ENCODE measurements around the gene PALM2AKAP2.

Gene PALM2AKAP2

DNA sequence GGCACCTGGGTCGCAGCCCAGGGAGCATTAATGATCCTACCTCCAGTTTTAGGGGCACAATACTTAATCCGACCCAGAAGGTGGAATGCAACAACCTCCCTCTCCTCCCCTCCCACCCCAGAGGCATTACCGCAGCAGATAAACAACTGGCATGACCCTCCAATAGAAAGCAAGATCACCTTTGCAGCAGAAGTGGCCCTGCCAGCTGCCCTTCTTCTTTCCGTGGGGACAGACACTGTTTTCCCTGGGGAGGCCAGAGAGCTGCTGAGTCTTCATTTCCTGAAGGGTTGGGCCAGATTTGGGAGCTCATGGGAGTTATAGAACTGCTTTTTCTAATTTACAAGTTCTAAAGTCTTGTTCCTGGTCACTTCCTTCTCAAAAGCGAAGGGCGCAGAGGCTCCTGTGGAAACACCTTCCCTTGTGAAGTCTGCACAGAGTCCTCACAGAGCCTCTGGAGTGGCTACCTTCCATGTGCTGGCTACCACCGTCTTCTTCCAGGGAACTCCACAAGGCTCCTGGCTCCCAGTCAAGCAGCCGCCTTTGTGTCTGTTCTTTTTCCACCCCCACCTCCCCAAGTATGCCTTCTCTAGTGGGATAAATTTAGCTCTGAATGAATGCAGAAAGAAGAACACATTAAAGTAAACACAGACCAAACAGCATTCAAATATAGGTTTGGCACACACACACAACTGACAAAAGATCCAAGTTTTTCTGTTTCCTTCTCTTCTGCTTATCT, 8.0 kb upstream of the PALM2AKAP2 start:
- TF ChIP-seq, protein P1, sequence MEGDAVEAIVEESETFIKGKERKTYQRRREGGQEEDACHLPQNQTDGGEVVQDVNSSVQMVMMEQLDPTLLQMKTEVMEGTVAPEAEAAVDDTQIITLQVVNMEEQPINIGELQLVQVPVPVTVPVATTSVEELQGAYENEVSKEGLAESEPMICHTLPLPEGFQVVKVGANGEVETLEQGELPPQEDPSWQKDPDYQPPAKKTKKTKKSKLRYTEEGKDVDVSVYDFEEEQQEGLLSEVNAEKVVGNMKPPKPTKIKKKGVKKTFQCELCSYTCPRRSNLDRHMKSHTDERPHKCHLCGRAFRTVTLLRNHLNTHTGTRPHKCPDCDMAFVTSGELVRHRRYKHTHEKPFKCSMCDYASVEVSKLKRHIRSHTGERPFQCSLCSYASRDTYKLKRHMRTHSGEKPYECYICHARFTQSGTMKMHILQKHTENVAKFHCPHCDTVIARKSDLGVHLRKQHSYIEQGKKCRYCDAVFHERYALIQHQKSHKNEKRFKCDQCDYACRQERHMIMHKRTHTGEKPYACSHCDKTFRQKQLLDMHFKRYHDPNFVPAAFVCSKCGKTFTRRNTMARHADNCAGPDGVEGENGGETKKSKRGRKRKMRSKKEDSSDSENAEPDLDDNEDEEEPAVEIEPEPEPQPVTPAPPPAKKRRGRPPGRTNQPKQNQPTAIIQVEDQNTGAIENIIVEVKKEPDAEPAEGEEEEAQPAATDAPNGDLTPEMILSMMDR (IDR thresholded peaks at IDR 0.05; ENCODE audit: low read depth, low read length): no peak
- no peak for DNase-seq
- H3K27me3 ChIP-seq (ENCODE audit: insufficient read depth, low read depth, severe bottlenecking): peaks cover 98% of the 10 kb centered on the region
- no peaks in the 10 kb centered on the region for H3K36me3 ChIP-seq
- no peaks in the 10 kb centered on the region for H3K9me3 ChIP-seq (ENCODE audit: severe bottlenecking)
- H3K27ac ChIP-seq: no peak overlapping the region
- no peak overlapping the region for H3K4me3 ChIP-seq (ENCODE audit: low read depth, low read length)

DNA sequence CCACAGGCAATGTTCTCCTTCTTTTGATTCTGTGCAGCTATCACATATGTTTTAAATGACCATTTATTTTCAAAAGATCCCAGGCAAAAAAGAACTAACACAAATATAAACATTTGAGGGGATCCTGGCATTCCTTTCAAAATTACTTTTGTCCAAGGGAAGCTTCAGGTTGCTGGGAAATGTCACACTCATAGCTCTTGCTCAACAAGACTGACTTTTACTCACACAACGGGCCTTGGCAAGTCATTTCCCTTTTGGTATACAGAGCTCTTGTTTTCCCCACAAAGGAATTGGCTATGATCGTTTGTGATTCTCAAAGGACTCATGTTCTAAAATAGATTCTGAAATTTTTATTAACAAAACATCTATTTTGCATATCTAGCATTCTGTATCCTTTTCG, 4.5 kb upstream of the PALM2AKAP2 start:
- TF ChIP-seq, protein P1 (IDR thresholded peaks at IDR 0.05; ENCODE audit: low read depth, low read length): no peak
- H3K4me3 ChIP-seq (ENCODE audit: low read depth, low read length): no peak overlapping the region
- no peaks in the 10 kb centered on the region for H3K36me3 ChIP-seq
- DNase-seq: no peak
- H3K9me3 ChIP-seq (ENCODE audit: severe bottlenecking): no peaks in the 10 kb centered on the region
- no peak overlapping the region for H3K27ac ChIP-seq
- H3K27me3 ChIP-seq (ENCODE audit: insufficient read depth, low read depth, severe bottlenecking): peaks cover 94% of the 10 kb centered on the region

DNA sequence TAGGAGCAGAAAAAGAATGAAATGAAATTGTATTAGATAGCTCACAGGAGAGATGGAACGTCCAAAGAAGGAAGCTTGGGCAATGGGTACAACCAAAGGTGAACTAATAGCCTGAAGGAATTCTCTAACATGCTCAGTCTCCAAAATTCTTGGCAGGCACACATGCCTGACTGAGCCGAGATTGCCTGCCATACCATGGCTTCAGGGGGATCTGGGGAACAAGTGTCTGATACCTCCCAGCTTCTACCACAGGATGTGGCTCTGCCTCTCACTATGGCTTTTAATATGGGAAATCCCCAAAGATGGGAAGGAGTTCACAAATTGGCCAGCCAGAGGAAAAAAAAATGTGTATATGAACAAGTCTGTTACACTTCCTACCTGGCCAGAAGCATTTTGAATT, 3.6 kb upstream of the PALM2AKAP2 start:
- Histone ChIP-seq H3K27ac (no peak overlapping the region), H3K4me3 (ENCODE audit: low read depth, low read length) (no peak overlapping the region), H3K9me3 (ENCODE audit: severe bottlenecking) (no peaks in the 10 kb centered on the region), H3K36me3 (no peaks in the 10 kb centered on the region), H3K27me3 (ENCODE audit: insufficient read depth, low read depth, severe bottlenecking) (peaks cover 94% of the 10 kb centered on the region)
- no peak for DNase-seq
- TF ChIP-seq, protein P1 (IDR thresholded peaks at IDR 0.05; ENCODE audit: low read depth, low read length): no peak

DNA sequence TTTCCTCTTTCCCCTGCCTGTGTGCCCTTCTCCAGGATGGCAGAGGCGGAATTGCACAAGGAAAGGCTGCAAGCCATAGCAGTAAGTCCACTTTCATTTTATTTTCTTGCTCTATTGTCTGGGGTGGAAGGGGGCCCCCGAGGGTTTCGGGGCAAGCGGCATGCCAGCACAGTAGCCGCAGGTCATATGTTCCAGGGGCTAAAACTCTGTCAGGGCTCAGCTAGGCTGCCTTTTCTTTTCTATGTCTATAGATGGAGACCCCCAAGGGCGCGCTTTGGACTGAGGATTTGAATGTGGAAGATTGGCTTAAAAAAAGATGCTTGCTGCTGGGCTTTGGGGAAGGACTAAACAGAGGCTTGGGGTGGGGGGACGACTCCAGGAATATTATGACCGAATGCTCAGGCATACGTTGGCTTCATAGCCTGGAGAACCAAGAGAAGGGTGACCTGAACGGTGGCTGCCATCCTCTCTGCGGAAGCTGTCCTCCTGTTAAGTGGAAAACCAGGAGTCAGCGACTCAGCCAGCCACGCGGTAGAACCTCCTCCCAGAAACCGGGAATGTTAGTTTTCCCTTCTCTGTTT, 545 bp downstream of the PALM2AKAP2 start:
- Histone ChIP-seq H3K36me3 (no peaks in the 10 kb centered on the region), H3K27ac (no peak overlapping the region), H3K27me3 (ENCODE audit: insufficient read depth, low read depth, severe bottlenecking) (peaks cover 96% of the 10 kb centered on the region), H3K4me3 (ENCODE audit: low read depth, low read length) (no peak overlapping the region), H3K9me3 (ENCODE audit: severe bottlenecking) (no peaks in the 10 kb centered on the region)
- TF ChIP-seq, protein P1 (IDR thresholded peaks at IDR 0.05; ENCODE audit: low read depth, low read length): no peak
- no peak for DNase-seq

DNA sequence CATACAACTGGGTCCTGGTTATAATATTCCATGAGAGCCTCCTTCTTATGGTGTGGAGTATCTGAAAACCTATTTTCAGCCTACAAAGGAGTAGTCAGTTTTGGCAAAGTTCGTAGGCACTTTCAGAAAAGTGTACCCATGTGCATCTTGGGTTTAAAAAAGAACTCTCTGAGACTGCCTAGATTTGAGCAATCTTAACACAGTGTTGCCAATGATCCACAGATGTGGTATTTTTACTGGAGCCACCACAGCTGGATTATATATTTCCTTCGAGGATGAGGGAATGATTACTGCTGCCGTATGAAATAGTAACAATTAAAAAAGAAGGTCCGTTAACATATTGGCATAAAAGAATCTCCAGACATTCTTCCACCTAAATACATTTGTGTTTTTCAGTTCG, 1.1 kb downstream of the PALM2AKAP2 start:
- no peak overlapping the region for H3K4me3 ChIP-seq (ENCODE audit: low read depth, low read length)
- TF ChIP-seq, protein P1 (IDR thresholded peaks at IDR 0.05; ENCODE audit: low read depth, low read length): no peak

More for the DNA sequence above, 1.1 kb downstream of the PALM2AKAP2 start:
- DNase-seq: no peak
- Histone ChIP-seq H3K36me3 (no peaks in the 10 kb centered on the region), H3K27ac (no peak overlapping the region), H3K9me3 (ENCODE audit: severe bottlenecking) (no peaks in the 10 kb centered on the region), H3K27me3 (ENCODE audit: insufficient read depth, low read depth, severe bottlenecking) (peaks cover 96% of the 10 kb centered on the region)

All from WERI-Rb-1 (cell line).